ENCODE measurements around the gene PTP4A2.

DNA sequence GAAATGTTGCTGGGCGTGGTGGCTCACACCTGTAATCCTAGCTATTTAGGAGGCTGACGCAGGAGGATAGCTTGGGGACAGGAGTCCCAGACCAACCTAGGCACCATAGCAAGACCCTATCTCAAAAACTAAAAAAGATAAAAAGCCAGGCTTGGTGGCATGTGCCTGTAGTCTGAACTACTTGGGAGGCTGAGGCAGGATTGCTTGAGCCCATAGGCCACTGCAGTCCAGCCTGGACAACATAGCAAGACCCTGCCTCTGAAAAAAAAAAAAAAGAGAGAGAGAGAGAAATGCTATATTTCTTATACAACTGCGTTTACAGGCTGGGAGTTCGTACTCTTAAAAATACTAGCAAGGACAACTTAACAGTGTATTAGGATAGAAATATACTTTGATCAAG, 76.1 kb downstream of the PTP4A2 start:
- TF ChIP-seq, protein P1, sequence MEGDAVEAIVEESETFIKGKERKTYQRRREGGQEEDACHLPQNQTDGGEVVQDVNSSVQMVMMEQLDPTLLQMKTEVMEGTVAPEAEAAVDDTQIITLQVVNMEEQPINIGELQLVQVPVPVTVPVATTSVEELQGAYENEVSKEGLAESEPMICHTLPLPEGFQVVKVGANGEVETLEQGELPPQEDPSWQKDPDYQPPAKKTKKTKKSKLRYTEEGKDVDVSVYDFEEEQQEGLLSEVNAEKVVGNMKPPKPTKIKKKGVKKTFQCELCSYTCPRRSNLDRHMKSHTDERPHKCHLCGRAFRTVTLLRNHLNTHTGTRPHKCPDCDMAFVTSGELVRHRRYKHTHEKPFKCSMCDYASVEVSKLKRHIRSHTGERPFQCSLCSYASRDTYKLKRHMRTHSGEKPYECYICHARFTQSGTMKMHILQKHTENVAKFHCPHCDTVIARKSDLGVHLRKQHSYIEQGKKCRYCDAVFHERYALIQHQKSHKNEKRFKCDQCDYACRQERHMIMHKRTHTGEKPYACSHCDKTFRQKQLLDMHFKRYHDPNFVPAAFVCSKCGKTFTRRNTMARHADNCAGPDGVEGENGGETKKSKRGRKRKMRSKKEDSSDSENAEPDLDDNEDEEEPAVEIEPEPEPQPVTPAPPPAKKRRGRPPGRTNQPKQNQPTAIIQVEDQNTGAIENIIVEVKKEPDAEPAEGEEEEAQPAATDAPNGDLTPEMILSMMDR (IDR thresholded peaks at IDR 0.05) = no peak
- no peak for TF ChIP-seq POLR2A (IDR thresholded peaks at IDR 0.05)

Measured in uterus (tissue), 2 donors.